ENCODE data around the gene KIAA1755. TPM values are rescaled to one million over a fixed set of nuclear protein-coding genes. Genes with fewer than 3 reads are reported as not detected.
A peak's percentile ranks its signal among the peaks of the same experiment; 100 is the strongest.

The KIAA1755 gene
- total and polyA plus RNA-seq, 9 of the 15 experiments (the other 6 are each of a cell fraction or from before 2014, with no cell fraction given) = not detected

DNA sequence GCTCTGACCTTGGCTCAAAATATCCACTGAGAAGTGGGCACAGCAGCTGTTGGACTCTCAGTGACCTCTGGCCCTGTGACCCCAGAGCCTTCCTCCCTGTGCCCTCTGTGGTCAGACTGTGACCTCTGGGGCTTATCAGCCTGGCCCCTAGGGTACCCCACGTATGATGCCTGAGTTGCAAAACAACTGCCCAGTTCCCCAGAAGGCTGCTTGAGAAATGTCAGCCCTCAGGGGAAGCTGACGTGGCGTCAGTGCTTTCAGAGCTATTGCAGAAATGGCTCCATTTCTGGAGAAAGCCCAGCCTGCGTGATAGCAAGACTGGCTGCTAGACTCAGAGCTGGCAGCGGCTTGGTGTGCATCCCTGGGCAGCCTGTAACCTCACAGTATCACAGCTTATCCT, 63.9 kb downstream of the KIAA1755 start (continued):
- TF ChIP-seq MTA1 (IDR thresholded peaks at IDR 0.05; ENCODE audit: borderline replicate concordance) (no peak), ZNF408 (CRISPR knock-in tag; IDR thresholded peaks at IDR 0.05; ENCODE audit: low read depth) (no peak), MTA2 (IDR thresholded peaks at IDR 0.05; ENCODE audit: low read depth) (no peak), TCF3 (CRISPR knock-in tag; IDR thresholded peaks at IDR 0.05) (peak; percentile 67), CEBPG (CRISPR knock-in tag; IDR thresholded peaks at IDR 0.05) (peak; percentile 65; the same call in 1 of the 2 replicates), CEBPG (tag; conservative IDR thresholded peaks at IDR 0.05 in 1 of 2, IDR thresholded peaks at IDR 0.05 in 1 of 2) (peak; percentile 41 to 65; a peak in 3 of 4 replicates), KLF1 (tag; IDR thresholded peaks at IDR 0.05) (no peak), KDM1A (IDR thresholded peaks at IDR 0.05) (peak; percentile 41 to 61; a peak in 3 of 4 replicates), ZNF121 (CRISPR knock-in tag; conservative IDR thresholded peaks at IDR 0.05) (no peak), CGGBP1 (CRISPR knock-in tag; IDR thresholded peaks at IDR 0.05) (no peak), U2AF2 (optimal IDR thresholded peaks at IDR 0.05; ENCODE audit: low read depth, low read length) (no peak)

GRCh38 chr20:38196076-38196475, 64.5 kb downstream of the KIAA1755 start:
- FAIRE-seq = no peak
- no TSS peak for BruUV-seq (replicated peaks)
- no peaks in the 10 kb centered on the region for H3K79me2 ChIP-seq (ENCODE audit: control insufficient read depth, insufficient read depth, low read length)
- 7% methylated on average over 4 of the region's 4 CpGs for WGBS (ENCODE audit: insufficient coverage, low coverage, missing lambda C conversion rate)
- in situ Hi-C loops (cut with MboI) (no loop called here), intact Hi-C loops (cut with micrococcal nuclease) (no loop called here)
- no peaks in the 10 kb centered on the region for H3K9me3 ChIP-seq (replicated peaks; ENCODE audit: control insufficient read depth, insufficient read depth, low read depth, low read length)
- no peak overlapping the region for H2AFZ ChIP-seq (ENCODE audit: low read depth, low read length)
- H3K27ac ChIP-seq (ENCODE audit: extremely low read depth, low read depth, low read length) = no peak overlapping the region
- H3K9me1 ChIP-seq (ENCODE audit: control insufficient read depth, insufficient read depth, low read length) = no peaks in the 10 kb centered on the region
- H3K9ac ChIP-seq (ENCODE audit: insufficient read depth in 1 of 2, low read depth in 2 of 2, low read length in 2 of 2) = peak overlapping the region in 1 of 2 experiments; percentile 74; a peak in 1 of 4 replicates
- H3K4me3 ChIP-seq = no peak overlapping the region
- 0 out of 2 replicates have a peak, but pooled peaks cover 3% of the 10 kb centered on the region for H4K20me1 ChIP-seq (replicated peaks; ENCODE audit: control insufficient read depth, insufficient read depth, low read length)
- ChIA-PET CTCF (ENCODE audit: low intra/inter-chr PET ratio) (no interaction called here), POLR2A (interaction anchor here (0.7 to 1.2 kb wide), 4 partner anchors 10 to 281 kb away, joined by 3 to 5 read pairs (median 4); no protein-coding TSS in a partner anchor)
- ATAC-seq = no peak
- H3K4me1 ChIP-seq (replicated peaks in 1 of 2; ENCODE audit: control insufficient read depth in 2 of 2, insufficient read depth in 2 of 2, low read length in 2 of 2) = peaks cover 14 to 15% of the 10 kb centered on the region in 2 experiments
- no peaks in the 10 kb centered on the region for H3K36me3 ChIP-seq (ENCODE audit: control insufficient read depth, insufficient read depth, low read length)
- peaks cover 0 to 13% of the 10 kb centered on the region in 2 experiments; a peak in 2 of 5 replicates for H3K27me3 ChIP-seq (ENCODE audit: control insufficient read depth in 2 of 2, insufficient read depth in 2 of 2, low read length in 2 of 2)
- TF ChIP-seq ZFP36 (IDR thresholded peaks at IDR 0.05; ENCODE audit: low read depth, low read length, partially characterized antibody) (peak; percentile 47), PHF20 (IDR thresholded peaks at IDR 0.05; ENCODE audit: partially characterized antibody) (no peak), ZNF76 (CRISPR knock-in tag; IDR thresholded peaks at IDR 0.05; ENCODE audit: borderline replicate concordance) (0 out of 2 replicates have a peak, but pooled peaks have one; percentile 13), TGIF2 (CRISPR knock-in tag; IDR thresholded peaks at IDR 0.05) (no peak), ZNF217 (CRISPR knock-in tag; IDR thresholded peaks at IDR 0.05) (no peak), ZKSCAN1 (IDR thresholded peaks at IDR 0.05; ENCODE audit: low read depth, low read length) (peak; percentile 65; the same call in 1 of the 2 replicates)
- no peak overlapping the region for H3K4me2 ChIP-seq (ENCODE audit: insufficient read depth, low read length)
- DNase-seq (ENCODE audit: extremely low read depth in 1 of 4, low spot score in 3 of 4) = no peak

Data from K562 (cell line).